ENCODE data around the gene SEC16A.

The SEC16A gene

DNA sequence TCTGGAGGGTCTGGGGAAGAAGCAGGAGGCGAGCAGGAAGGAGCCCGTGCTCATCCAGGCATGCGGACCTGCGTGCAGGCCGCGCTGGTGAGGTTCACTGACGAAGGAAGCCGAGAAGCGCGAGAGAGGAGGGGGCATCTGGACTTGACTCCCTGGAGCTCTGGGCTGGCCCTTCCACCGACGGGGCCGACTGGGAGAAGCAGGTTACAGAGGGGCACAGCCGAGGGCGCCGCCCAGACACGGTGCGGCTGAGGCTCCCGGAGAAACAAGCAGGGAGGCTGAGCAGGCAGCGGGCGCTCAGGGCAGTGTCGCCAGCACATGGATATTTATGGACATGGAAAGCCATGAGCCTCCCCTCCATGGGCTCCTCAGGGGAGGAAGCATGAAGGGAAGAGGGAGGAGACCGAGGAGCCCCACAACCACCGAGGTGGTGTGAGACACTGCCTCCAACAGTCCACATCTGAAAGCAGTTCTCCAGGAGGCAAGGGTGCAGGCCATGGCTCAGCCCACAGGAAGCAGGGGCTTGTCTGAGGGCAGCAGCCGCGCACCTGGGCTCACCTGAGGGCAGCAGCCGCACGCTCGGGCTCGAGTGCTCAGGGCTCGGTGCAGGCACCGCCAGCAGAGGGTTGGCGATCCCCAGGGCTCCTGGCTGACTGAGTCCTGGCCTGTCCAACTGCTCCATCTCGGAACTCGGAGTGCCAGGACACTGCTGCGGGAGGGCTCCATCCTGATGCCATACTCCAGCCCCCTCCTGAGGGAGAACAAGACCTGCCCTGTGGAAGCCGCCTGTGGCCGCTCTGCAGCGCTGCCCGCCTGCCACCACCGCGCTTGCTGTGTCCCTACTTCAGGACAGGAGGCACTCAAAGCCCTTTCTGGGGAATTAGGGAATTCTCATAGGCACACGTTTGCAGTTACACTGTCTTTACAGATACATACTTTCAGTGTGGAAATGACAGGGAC lies 27.5 kb downstream of the SEC16A start:
- Histone ChIP-seq H2AFZ (ENCODE audit: low read length, unreplicated experiment) (no peak overlapping the region), H3K27ac (ENCODE audit: low read depth, low read length) (no peak overlapping the region), H3K4me1 (ENCODE audit: control insufficient read depth, insufficient read depth, low read length, unreplicated experiment) (no peaks in the 10 kb centered on the region), H3K27me3 (ENCODE audit: insufficient read depth, low read length) (no peaks in the 10 kb centered on the region), H3K36me3 (ENCODE audit: insufficient read depth, low read length) (peaks cover 28% of the 10 kb centered on the region; the same call in 1 of the 2 replicates), H3K79me2 (ENCODE audit: control insufficient read depth, insufficient read depth, low read length, unreplicated experiment) (no peaks in the 10 kb centered on the region), H3K4me3 (ENCODE audit: low read depth, low read length) (no peak overlapping the region)

GRCh38 chr9:136454026-136454796 lies 28.6 kb downstream of the SEC16A start:
- no peaks in the 10 kb centered on the region for H3K27me3 ChIP-seq (ENCODE audit: insufficient read depth, low read length)
- H3K4me1 ChIP-seq (ENCODE audit: control insufficient read depth, insufficient read depth, low read length, unreplicated experiment) = no peaks in the 10 kb centered on the region
- H2AFZ ChIP-seq (ENCODE audit: low read length, unreplicated experiment) = no peak overlapping the region
- peaks cover 25% of the 10 kb centered on the region; the same call in 1 of the 2 replicates for H3K36me3 ChIP-seq (ENCODE audit: insufficient read depth, low read length)
- H3K27ac ChIP-seq (ENCODE audit: low read depth, low read length) = no peak overlapping the region
- no peak overlapping the region for H3K4me3 ChIP-seq (ENCODE audit: low read depth, low read length)
- no peaks in the 10 kb centered on the region for H3K79me2 ChIP-seq (ENCODE audit: control insufficient read depth, insufficient read depth, low read length, unreplicated experiment)

DNA sequence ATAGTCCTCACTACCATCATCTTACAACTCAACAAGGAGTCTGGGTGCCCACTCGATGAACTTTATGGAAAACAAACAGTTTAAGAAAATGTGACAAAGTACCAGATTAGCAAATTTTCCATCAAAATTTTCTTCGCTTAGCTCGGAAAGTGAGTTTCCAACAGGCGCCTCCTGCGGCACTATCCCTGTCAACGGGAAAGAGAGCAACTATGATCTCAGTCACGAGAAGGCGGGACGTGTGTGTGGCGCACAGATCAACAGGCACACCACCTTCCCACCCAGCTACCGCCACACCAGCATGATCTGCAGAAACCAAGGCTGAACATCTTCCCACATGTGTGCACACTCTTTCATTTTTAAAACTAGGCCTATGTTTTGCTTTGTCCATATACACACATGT lies 29.5 kb downstream of the SEC16A start:
- no peak overlapping the region for H3K27ac ChIP-seq (ENCODE audit: low read depth, low read length)

DNA sequence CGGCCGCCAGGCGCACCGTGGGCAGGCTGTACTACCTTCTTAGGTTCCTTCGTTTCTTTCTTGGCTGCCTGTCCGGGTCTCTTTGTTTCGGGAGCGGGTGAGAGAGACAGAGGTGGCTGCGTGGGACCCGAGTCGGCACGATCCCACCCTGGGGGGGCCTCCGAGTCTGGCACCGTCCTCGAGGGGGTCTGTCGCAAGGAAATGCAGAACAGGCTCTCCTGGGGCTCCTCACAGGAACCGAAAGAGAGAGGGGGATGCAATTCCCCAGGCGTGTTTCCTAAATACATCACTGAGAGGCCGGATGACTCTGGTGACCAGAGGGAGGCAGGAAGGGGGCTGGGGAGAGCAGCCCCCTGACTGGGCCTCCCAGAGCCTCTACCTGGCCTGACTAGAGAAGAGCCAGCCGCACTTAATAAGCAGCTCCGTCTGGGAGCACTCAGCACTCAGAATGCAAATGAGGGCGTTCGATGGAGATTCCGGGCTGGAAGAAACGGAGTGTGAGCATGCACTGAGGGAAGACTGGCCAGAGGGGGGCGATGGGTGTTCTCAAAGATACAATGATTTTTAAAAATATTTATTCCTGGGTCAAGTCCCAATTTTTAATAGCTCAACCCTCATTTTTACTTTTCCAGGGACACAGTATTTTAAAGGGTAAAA lies 31.5 kb downstream of the SEC16A start:
- Histone ChIP-seq H3K79me2 (ENCODE audit: control insufficient read depth, insufficient read depth, low read length, unreplicated experiment) (no peaks in the 10 kb centered on the region), H3K4me3 (ENCODE audit: low read depth, low read length) (no peak overlapping the region), H3K36me3 (ENCODE audit: insufficient read depth, low read length) (peaks cover 22% of the 10 kb centered on the region)

More for the DNA sequence above, 29.5 kb downstream of the SEC16A start:
- H3K4me1 ChIP-seq (ENCODE audit: control insufficient read depth, insufficient read depth, low read length, unreplicated experiment) = no peaks in the 10 kb centered on the region
- no peak overlapping the region for H3K4me3 ChIP-seq (ENCODE audit: low read depth, low read length)
- H3K79me2 ChIP-seq (ENCODE audit: control insufficient read depth, insufficient read depth, low read length, unreplicated experiment) = no peaks in the 10 kb centered on the region
- no peaks in the 10 kb centered on the region for H3K27me3 ChIP-seq (ENCODE audit: insufficient read depth, low read length)
- no peak overlapping the region for H2AFZ ChIP-seq (ENCODE audit: low read length, unreplicated experiment)
- H3K36me3 ChIP-seq (ENCODE audit: insufficient read depth, low read length) = peaks cover 24% of the 10 kb centered on the region; the same call in 1 of the 2 replicates

GRCh38 chr9:136448655-136449054 lies 34.2 kb downstream of the SEC16A start:
- H3K36me3 ChIP-seq (ENCODE audit: insufficient read depth, low read length) = peaks cover 22% of the 10 kb centered on the region
- H3K27ac ChIP-seq (ENCODE audit: low read depth, low read length) = no peak overlapping the region

More for the DNA sequence above, 31.5 kb downstream of the SEC16A start:
- no peak overlapping the region for H3K27ac ChIP-seq (ENCODE audit: low read depth, low read length)
- H2AFZ ChIP-seq (ENCODE audit: low read length, unreplicated experiment) = no peak overlapping the region
- H3K27me3 ChIP-seq (ENCODE audit: insufficient read depth, low read length) = no peaks in the 10 kb centered on the region
- no peaks in the 10 kb centered on the region for H3K4me1 ChIP-seq (ENCODE audit: control insufficient read depth, insufficient read depth, low read length, unreplicated experiment)

DNA sequence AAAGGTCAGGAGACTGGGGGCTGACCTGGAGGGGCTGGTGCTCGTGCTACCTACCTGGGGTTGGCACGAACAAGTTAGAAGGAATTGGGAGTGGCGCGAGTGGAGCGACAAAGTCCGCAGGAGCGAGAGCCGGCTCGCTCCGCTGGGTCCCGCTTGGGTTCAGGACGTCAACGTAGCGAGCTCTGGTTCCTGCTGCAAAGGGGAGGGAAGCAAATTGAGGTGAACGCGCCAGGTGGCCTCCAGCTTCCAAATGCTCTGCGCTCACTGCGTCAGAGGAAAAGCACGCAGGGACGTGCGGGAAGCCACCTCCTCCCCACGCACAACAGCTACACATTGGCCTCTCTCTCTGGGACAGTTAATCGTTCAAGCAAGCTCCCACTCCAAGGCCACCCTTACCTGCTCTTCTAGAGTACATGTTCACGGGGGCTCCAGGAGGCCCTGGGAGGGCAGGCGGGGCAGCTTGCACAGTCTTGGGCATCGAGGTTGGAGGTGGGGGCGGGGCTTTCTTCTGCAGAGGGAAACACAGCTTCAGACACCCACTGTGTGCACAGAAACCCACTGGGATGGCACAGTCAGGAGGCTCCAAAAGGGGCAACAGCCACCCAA lies 35.6 kb downstream of the SEC16A start:
- no peak overlapping the region for H3K27ac ChIP-seq (ENCODE audit: low read depth, low read length)
- H3K79me2 ChIP-seq (ENCODE audit: control insufficient read depth, insufficient read depth, low read length, unreplicated experiment) = no peaks in the 10 kb centered on the region
- peaks cover 16% of the 10 kb centered on the region for H3K36me3 ChIP-seq (ENCODE audit: insufficient read depth, low read length)
- no peaks in the 10 kb centered on the region for H3K27me3 ChIP-seq (ENCODE audit: insufficient read depth, low read length)
- no peaks in the 10 kb centered on the region for H3K4me1 ChIP-seq (ENCODE audit: control insufficient read depth, insufficient read depth, low read length, unreplicated experiment)
- no peak overlapping the region for H3K4me3 ChIP-seq (ENCODE audit: low read depth, low read length)
- no peak overlapping the region for H2AFZ ChIP-seq (ENCODE audit: low read length, unreplicated experiment)

More at GRCh38 chr9:136448655-136449054, 34.2 kb downstream of the SEC16A start:
- H3K4me1 ChIP-seq (ENCODE audit: control insufficient read depth, insufficient read depth, low read length, unreplicated experiment) = no peaks in the 10 kb centered on the region
- no peak overlapping the region for H2AFZ ChIP-seq (ENCODE audit: low read length, unreplicated experiment)
- no peaks in the 10 kb centered on the region for H3K27me3 ChIP-seq (ENCODE audit: insufficient read depth, low read length)
- no peak overlapping the region for H3K4me3 ChIP-seq (ENCODE audit: low read depth, low read length)
- no peaks in the 10 kb centered on the region for H3K79me2 ChIP-seq (ENCODE audit: control insufficient read depth, insufficient read depth, low read length, unreplicated experiment)

DNA sequence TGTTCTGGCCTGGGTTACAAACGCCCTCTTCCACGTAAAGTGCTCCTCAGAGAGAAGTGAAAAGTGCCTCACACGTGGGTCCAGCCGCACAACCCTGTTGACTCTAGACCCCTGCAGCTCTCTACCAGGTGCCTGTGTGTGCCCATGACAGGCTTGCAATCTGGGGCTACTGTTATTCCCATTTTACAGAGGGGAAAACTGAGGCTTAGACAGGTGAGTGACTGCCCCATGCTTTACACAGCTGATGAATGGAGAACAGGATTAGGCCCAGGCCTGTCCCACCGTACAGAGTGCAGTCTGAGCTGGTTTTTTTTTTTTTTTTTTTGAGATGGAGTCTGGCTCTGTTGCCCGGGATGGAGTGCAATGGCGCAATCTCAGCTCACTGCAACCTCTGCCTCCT lies 37.0 kb downstream of the SEC16A start:
- H3K36me3 ChIP-seq (ENCODE audit: insufficient read depth, low read length) = peaks cover 16% of the 10 kb centered on the region
- H3K79me2 ChIP-seq (ENCODE audit: control insufficient read depth, insufficient read depth, low read length, unreplicated experiment) = no peaks in the 10 kb centered on the region
- H3K27ac ChIP-seq (ENCODE audit: low read depth, low read length) = no peak overlapping the region
- H3K4me1 ChIP-seq (ENCODE audit: control insufficient read depth, insufficient read depth, low read length, unreplicated experiment) = no peaks in the 10 kb centered on the region
- H2AFZ ChIP-seq (ENCODE audit: low read length, unreplicated experiment) = no peak overlapping the region
- no peaks in the 10 kb centered on the region for H3K27me3 ChIP-seq (ENCODE audit: insufficient read depth, low read length)
- H3K4me3 ChIP-seq (ENCODE audit: low read depth, low read length) = no peak overlapping the region

- Histone ChIP-seq H3K27me3 (ENCODE audit: insufficient read depth, low read length) (no peaks in the 10 kb centered on the region), H3K4me3 (ENCODE audit: low read depth, low read length) (no peak overlapping the region), H3K79me2 (ENCODE audit: control insufficient read depth, insufficient read depth, low read length, unreplicated experiment) (peaks cover 3% of the 10 kb centered on the region), H2AFZ (ENCODE audit: low read length, unreplicated experiment) (no peak overlapping the region), H3K36me3 (ENCODE audit: insufficient read depth, low read length) (peaks cover 12% of the 10 kb centered on the region), H3K4me1 (ENCODE audit: control insufficient read depth, insufficient read depth, low read length, unreplicated experiment) (no peaks in the 10 kb centered on the region), H3K27ac (ENCODE audit: low read depth, low read length) (no peak overlapping the region)
Observed at GRCh38 chr9:136444102-136444501, 38.7 kb downstream of the SEC16A start.

GRCh38 chr9:136443687-136444086 lies 39.2 kb downstream of the SEC16A start:
- Histone ChIP-seq H3K27me3 (ENCODE audit: insufficient read depth, low read length) (no peaks in the 10 kb centered on the region), H3K36me3 (ENCODE audit: insufficient read depth, low read length) (peaks cover 8% of the 10 kb centered on the region), H3K79me2 (ENCODE audit: control insufficient read depth, insufficient read depth, low read length, unreplicated experiment) (peaks cover 7% of the 10 kb centered on the region), H3K4me3 (ENCODE audit: low read depth, low read length) (no peak overlapping the region), H3K4me1 (ENCODE audit: control insufficient read depth, insufficient read depth, low read length, unreplicated experiment) (no peaks in the 10 kb centered on the region), H3K27ac (ENCODE audit: low read depth, low read length) (no peak overlapping the region), H2AFZ (ENCODE audit: low read length, unreplicated experiment) (no peak overlapping the region)

GRCh38 chr9:136443087-136443486 lies 39.8 kb downstream of the SEC16A start:
- no peaks in the 10 kb centered on the region for H3K27me3 ChIP-seq (ENCODE audit: insufficient read depth, low read length)
- H3K27ac ChIP-seq (ENCODE audit: low read depth, low read length) = no peak overlapping the region
- H2AFZ ChIP-seq (ENCODE audit: low read length, unreplicated experiment) = no peak overlapping the region
- H3K36me3 ChIP-seq (ENCODE audit: insufficient read depth, low read length) = peaks cover 8% of the 10 kb centered on the region
- H3K79me2 ChIP-seq (ENCODE audit: control insufficient read depth, insufficient read depth, low read length, unreplicated experiment) = peaks cover 13% of the 10 kb centered on the region
- no peak overlapping the region for H3K4me3 ChIP-seq (ENCODE audit: low read depth, low read length)
- H3K4me1 ChIP-seq (ENCODE audit: control insufficient read depth, insufficient read depth, low read length, unreplicated experiment) = no peaks in the 10 kb centered on the region

Measured in ACC112 (cell line).